ENCODE measurements around the gene NTRK2.

NTRK2 gene

DNA sequence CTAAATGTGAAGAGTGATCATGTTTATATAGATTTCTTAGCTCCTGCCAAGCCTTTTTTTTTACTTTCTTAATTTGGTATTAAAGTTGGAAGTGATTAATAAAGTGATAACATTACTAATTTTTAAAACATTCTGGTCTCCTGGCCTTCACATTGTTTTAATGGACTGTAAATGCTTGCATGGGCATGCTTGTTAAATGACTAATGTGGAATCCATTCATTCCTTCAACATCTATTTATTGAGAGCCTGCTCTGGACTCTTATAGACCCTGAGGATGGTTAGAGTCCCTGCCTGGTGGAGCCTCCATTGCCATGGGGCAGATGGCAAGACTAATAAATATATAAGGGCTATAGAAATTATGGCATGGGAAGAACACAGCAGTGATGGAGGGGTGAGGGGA is 103.5 kb downstream of the NTRK2 start:
- no peaks in the 10 kb centered on the region for H3K27me3 ChIP-seq (ENCODE audit: control insufficient read depth, low read length)
- H3K9me2 ChIP-seq (replicated peaks; ENCODE audit: control insufficient read depth, low read length) = no peaks in the 10 kb centered on the region
- no peaks in the 10 kb centered on the region for H4K20me1 ChIP-seq (ENCODE audit: control insufficient read depth, insufficient read depth, low read depth, low read length)
- no peak overlapping the region for H3K4me2 ChIP-seq (ENCODE audit: low read length)
- TF ChIP-seq CTCF (IDR thresholded peaks at IDR 0.05; ENCODE audit: low read depth, low read length, poor library complexity, severe bottlenecking) = no peak
- TF ChIP-seq EZH2phosphoT487 (IDR thresholded peaks at IDR 0.05; ENCODE audit: borderline replicate concordance, low read length) = no peak
- no peaks in the 10 kb centered on the region for H3F3A ChIP-seq (ENCODE audit: control insufficient read depth, insufficient read depth)
- H3K4me1 ChIP-seq (ENCODE audit: control insufficient read depth, low read length) = no peaks in the 10 kb centered on the region
- H3K9me3 ChIP-seq (ENCODE audit: control insufficient read depth, insufficient read depth, low read length) = no peaks in the 10 kb centered on the region
- H3K36me3 ChIP-seq (ENCODE audit: control insufficient read depth, low read length) = no peaks in the 10 kb centered on the region
- H3K79me2 ChIP-seq (ENCODE audit: control insufficient read depth, low read length) = no peaks in the 10 kb centered on the region
- no peak overlapping the region for H3K4me3 ChIP-seq (ENCODE audit: low read length)
- no peak overlapping the region for H3K27ac ChIP-seq (ENCODE audit: low read depth, low read length)

DNA sequence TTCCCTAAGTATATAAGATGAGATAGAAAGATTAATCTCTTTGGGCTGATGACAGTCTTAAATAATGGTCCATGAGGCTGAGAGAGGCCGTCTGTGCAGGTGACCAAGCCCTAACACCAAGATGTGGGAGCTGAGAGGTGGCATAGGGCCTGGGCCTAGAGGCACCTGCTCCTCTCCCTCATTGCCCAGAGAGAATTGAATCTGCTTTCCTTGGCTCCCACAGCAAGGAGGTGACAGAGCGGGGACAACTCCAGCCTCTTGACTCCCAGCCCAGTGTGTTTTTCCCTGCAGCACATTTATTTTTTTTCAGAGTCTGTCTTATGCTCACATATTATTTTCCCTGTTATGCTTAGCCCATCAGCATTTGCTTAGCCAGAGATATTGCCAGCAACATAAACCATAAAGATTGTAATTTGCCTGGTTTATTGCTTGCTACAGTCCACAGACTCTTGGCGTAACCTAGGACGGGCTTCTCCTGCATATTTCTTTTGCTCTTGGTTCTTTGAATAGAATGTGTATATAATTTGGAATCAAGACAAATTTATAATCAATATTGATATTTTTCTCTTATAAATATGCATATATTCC is 105.6 kb downstream of the NTRK2 start:
- no peak for TF ChIP-seq CTCF (IDR thresholded peaks at IDR 0.05; ENCODE audit: low read depth, low read length, poor library complexity, severe bottlenecking)
- TF ChIP-seq EZH2phosphoT487 (IDR thresholded peaks at IDR 0.05; ENCODE audit: borderline replicate concordance, low read length) = no peak
- Histone ChIP-seq H3K4me1 (ENCODE audit: control insufficient read depth, low read length) (no peaks in the 10 kb centered on the region), H3K36me3 (ENCODE audit: control insufficient read depth, low read length) (no peaks in the 10 kb centered on the region), H3K27ac (ENCODE audit: low read depth, low read length) (no peak overlapping the region), H4K20me1 (ENCODE audit: control insufficient read depth, insufficient read depth, low read depth, low read length) (no peaks in the 10 kb centered on the region), H3K4me2 (ENCODE audit: low read length) (no peak overlapping the region), H3K9me2 (replicated peaks; ENCODE audit: control insufficient read depth, low read length) (no peaks in the 10 kb centered on the region), H3F3A (ENCODE audit: control insufficient read depth, insufficient read depth) (no peaks in the 10 kb centered on the region), H3K79me2 (ENCODE audit: control insufficient read depth, low read length) (no peaks in the 10 kb centered on the region), H3K9me3 (ENCODE audit: control insufficient read depth, insufficient read depth, low read length) (no peaks in the 10 kb centered on the region), H3K4me3 (ENCODE audit: low read length) (no peak overlapping the region), H3K27me3 (ENCODE audit: control insufficient read depth, low read length) (no peaks in the 10 kb centered on the region; the same call in none of the 2 replicates)

DNA sequence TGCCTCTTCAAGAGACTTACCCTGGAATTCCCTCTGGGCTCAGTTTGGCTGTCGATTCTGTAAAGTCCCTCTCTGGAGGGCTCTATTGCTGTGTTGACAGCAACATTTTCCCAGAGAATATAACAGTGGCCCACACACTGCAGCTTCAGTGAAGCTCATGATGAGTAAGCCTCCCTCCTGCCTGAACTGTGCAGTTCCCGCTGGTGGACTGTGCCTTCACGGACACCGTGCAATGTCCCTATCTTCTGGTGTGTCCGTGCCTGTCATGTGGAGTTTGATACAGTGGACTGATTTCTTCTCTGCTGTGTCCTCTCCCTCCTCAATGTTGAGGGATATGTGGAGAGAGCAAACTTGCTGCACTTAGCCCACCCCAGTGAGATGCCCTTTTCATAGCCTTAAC is 109.0 kb downstream of the NTRK2 start:
- no peak overlapping the region for H3K27ac ChIP-seq (ENCODE audit: low read depth, low read length)
- H3K9me3 ChIP-seq (ENCODE audit: control insufficient read depth, insufficient read depth, low read length) = no peaks in the 10 kb centered on the region
- H3F3A ChIP-seq (ENCODE audit: control insufficient read depth, insufficient read depth) = no peaks in the 10 kb centered on the region
- H4K20me1 ChIP-seq (ENCODE audit: control insufficient read depth, insufficient read depth, low read depth, low read length) = no peaks in the 10 kb centered on the region
- H3K4me3 ChIP-seq (ENCODE audit: low read length) = no peak overlapping the region
- H3K4me2 ChIP-seq (ENCODE audit: low read length) = no peak overlapping the region
- no peaks in the 10 kb centered on the region for H3K36me3 ChIP-seq (ENCODE audit: control insufficient read depth, low read length)
- TF ChIP-seq EZH2phosphoT487 (IDR thresholded peaks at IDR 0.05; ENCODE audit: borderline replicate concordance, low read length) = no peak
- no peak for TF ChIP-seq CTCF (IDR thresholded peaks at IDR 0.05; ENCODE audit: low read depth, low read length, poor library complexity, severe bottlenecking)
- no peaks in the 10 kb centered on the region for H3K79me2 ChIP-seq (ENCODE audit: control insufficient read depth, low read length)
- H3K4me1 ChIP-seq (ENCODE audit: control insufficient read depth, low read length) = no peaks in the 10 kb centered on the region
- no peaks in the 10 kb centered on the region for H3K9me2 ChIP-seq (replicated peaks; ENCODE audit: control insufficient read depth, low read length)
- H3K27me3 ChIP-seq (ENCODE audit: control insufficient read depth, low read length) = peaks cover 6% of the 10 kb centered on the region
